K562 (cell line): Measurements from ENCODE around the gene APOM. TPM values are rescaled to one million over a fixed set of nuclear protein-coding genes. Genes with fewer than 3 reads are reported as not detected.

Experiments
- CEBPZ ChIP-seq: fragments of 150-350 bp; IDR thresholded peaks from 2 replicates; pipeline ENCODE4 v1.6.1; 2014; ENCODE audit warnings: low read depth, mild to moderate bottlenecking, low read length, borderline replicate concordance
- HDAC3 ChIP-seq: fragments of 450-650 bp; IDR thresholded peaks from 2 replicates; pipeline ENCODE4 v1.6.1; 2018; ENCODE audit warnings: borderline replicate concordance, mild to moderate bottlenecking, moderate library complexity; ENCODE audit not compliant: partially characterized antibody
- HDAC8 ChIP-seq: fragments of 450-650 bp; IDR thresholded peaks from 2 replicates; pipeline ENCODE4 v1.6.1; 2016; ENCODE audit warnings: mild to moderate bottlenecking, missing genetic modification characterization, moderate library complexity, missing compliant biosample characterization
- HSF4 ChIP-seq: fragments of 250-450 bp; sonication (Bioruptor Pico); IDR thresholded peaks from 2 replicates; pipeline ENCODE4 v2.1.2; 2022; ENCODE audit warnings: mild to moderate bottlenecking, moderate library complexity, borderline replicate concordance
- JUN ChIP-seq, 2 experiments: sonication (generic) in 1 of 2; formaldehyde crosslinking in 1 of 2; IDR thresholded peaks; 2 replicates each; pipeline versions ENCODE4 v1.6.1 to v1.8.0; 2012 to 2022; ENCODE audit warnings: borderline replicate concordance in 2 of 2, mild to moderate bottlenecking in 2 of 2, improper control_type of control experiment in 1 of 2, low read depth in 1 of 2, low read length in 1 of 2, missing genetic modification reagents in 1 of 2
- MCM2 ChIP-seq: fragments of 450-650 bp; IDR thresholded peaks from 2 replicates; pipeline ENCODE4 v1.6.1; 2017; ENCODE audit warnings: low read depth, mild to moderate bottlenecking
- MEF2A ChIP-seq: IDR thresholded peaks from 2 replicates; pipeline ENCODE4 v1.6.1; 2011; ENCODE audit warnings: low read depth, mild to moderate bottlenecking, low read length, moderate library complexity; ENCODE audit not compliant: control insufficient read depth
- POLR3A ChIP-seq: IDR thresholded peaks from 2 replicates; pipeline ENCODE4 v1.6.1; 2011; ENCODE audit warnings: borderline replicate concordance, mild to moderate bottlenecking, moderate library complexity; ENCODE audit not compliant: insufficient read length, insufficient read depth; ENCODE audit errors: extremely low read depth
- SLC30A9 ChIP-seq: fragments of 250-450 bp; sonication (Bioruptor Pico); IDR thresholded peaks from 2 replicates; pipeline ENCODE4 v1.8.0; 2022; ENCODE audit warnings: mild to moderate bottlenecking, moderate library complexity
- TFE3 ChIP-seq: fragments of 450-650 bp; formaldehyde crosslinking; IDR thresholded peaks from 2 replicates; pipeline ENCODE4 v1.4.0; 2020; ENCODE audit warnings: mild to moderate bottlenecking, mixed read lengths
- ZC3H4 ChIP-seq: sonication (generic); formaldehyde crosslinking; IDR thresholded peaks from 2 replicates; pipeline ENCODE4 v1.9.0; 2021; ENCODE audit warnings: missing genetic modification reagents, borderline replicate concordance
- ZNF140 ChIP-seq: fragments of 250-450 bp; sonication (Bioruptor Pico); IDR thresholded peaks from 2 replicates; pipeline ENCODE4 v1.8.0; 2021; ENCODE audit warnings: moderate library complexity, mild to moderate bottlenecking, inconsistent platforms
- polyA plus RNA-seq, 8 experiments: library from polyadenylated mRNA; depleted of rRNA in 4 of 8; stranded (reverse) in 5 of 8; unstranded in 3 of 8; fragments of >200 nt; fragmentation: Nextera tagmentation in 2 of 8; fragmentation: Illumina TruSeq in 1 of 8; extraction: Ambion mirVana in 2 of 8; extraction: Trizol in 1 of 8; gene quantifications; 2 replicates each; pipeline versions ENCODE4 v1.2.1 to v1.2.3, GENCODE V29; 2011 to 2014; ENCODE audit warnings: inconsistent platforms in 1 of 8, missing spikeins in 1 of 8
- total RNA-seq, 7 experiments: library from RNA; depleted of rRNA in 6 of 7; stranded (reverse); fragments of >200 nt in 6 of 7; fragmentation: Illumina TruSeq in 2 of 7; extraction: Trizol in 2 of 7; gene quantifications; 2 replicates each; pipeline versions ENCODE4 v1.2.1 to v1.2.3, GENCODE V29; 2011 to 2021; ENCODE audit warnings: low replicate concordance in 1 of 7
- TF ChIP-seq, protein P1 (sequence below): sonication (generic); formaldehyde crosslinking; IDR thresholded peaks from 2 replicates; pipeline ENCODE4 v1.8.0; 2023; ENCODE audit warnings: missing genetic modification reagents, mild to moderate bottlenecking, borderline replicate concordance
- TF ChIP-seq, protein P2 (sequence below): fragments of 450-650 bp; conservative IDR thresholded peaks from 2 replicates; pipeline ENCODE4 v1.6.1; 2016; ENCODE audit warnings: missing genetic modification characterization, low read depth, mild to moderate bottlenecking, control low read depth, missing compliant biosample characterization

Gene APOM
- total and polyA plus RNA-seq, 9 of the 15 experiments (the other 6 are each of a cell fraction or from before 2014, with no cell fraction given), result 5.7 to 24.3 (median 10.4) TPM

- TF ChIP-seq, protein P1, sequence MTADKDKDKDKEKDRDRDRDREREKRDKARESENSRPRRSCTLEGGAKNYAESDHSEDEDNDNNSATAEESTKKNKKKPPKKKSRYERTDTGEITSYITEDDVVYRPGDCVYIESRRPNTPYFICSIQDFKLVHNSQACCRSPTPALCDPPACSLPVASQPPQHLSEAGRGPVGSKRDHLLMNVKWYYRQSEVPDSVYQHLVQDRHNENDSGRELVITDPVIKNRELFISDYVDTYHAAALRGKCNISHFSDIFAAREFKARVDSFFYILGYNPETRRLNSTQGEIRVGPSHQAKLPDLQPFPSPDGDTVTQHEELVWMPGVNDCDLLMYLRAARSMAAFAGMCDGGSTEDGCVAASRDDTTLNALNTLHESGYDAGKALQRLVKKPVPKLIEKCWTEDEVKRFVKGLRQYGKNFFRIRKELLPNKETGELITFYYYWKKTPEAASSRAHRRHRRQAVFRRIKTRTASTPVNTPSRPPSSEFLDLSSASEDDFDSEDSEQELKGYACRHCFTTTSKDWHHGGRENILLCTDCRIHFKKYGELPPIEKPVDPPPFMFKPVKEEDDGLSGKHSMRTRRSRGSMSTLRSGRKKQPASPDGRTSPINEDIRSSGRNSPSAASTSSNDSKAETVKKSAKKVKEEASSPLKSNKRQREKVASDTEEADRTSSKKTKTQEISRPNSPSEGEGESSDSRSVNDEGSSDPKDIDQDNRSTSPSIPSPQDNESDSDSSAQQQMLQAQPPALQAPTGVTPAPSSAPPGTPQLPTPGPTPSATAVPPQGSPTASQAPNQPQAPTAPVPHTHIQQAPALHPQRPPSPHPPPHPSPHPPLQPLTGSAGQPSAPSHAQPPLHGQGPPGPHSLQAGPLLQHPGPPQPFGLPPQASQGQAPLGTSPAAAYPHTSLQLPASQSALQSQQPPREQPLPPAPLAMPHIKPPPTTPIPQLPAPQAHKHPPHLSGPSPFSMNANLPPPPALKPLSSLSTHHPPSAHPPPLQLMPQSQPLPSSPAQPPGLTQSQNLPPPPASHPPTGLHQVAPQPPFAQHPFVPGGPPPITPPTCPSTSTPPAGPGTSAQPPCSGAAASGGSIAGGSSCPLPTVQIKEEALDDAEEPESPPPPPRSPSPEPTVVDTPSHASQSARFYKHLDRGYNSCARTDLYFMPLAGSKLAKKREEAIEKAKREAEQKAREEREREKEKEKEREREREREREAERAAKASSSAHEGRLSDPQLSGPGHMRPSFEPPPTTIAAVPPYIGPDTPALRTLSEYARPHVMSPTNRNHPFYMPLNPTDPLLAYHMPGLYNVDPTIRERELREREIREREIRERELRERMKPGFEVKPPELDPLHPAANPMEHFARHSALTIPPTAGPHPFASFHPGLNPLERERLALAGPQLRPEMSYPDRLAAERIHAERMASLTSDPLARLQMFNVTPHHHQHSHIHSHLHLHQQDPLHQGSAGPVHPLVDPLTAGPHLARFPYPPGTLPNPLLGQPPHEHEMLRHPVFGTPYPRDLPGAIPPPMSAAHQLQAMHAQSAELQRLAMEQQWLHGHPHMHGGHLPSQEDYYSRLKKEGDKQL (CRISPR knock-in tag), result no peak
- TF ChIP-seq CEBPZ (no peak), HSF4 (CRISPR knock-in tag) (no peak), HDAC3 (no peak), MEF2A (no peak), ZC3H4 (no peak), JUN (IDR thresholded peaks at IDR 0.05; ENCODE audit: borderline replicate concordance, low read depth, low read length) (no peak), JUN (CRISPR knock-in tag; IDR thresholded peaks at IDR 0.05; ENCODE audit: borderline replicate concordance) (no peak), POLR3A (no peak), TFE3 (CRISPR knock-in tag) (no peak), HDAC8 (tag) (no peak), MCM2 (no peak), ZNF140 (no peak), SLC30A9 (CRISPR knock-in tag) (no peak)
- TF ChIP-seq, protein P2, sequence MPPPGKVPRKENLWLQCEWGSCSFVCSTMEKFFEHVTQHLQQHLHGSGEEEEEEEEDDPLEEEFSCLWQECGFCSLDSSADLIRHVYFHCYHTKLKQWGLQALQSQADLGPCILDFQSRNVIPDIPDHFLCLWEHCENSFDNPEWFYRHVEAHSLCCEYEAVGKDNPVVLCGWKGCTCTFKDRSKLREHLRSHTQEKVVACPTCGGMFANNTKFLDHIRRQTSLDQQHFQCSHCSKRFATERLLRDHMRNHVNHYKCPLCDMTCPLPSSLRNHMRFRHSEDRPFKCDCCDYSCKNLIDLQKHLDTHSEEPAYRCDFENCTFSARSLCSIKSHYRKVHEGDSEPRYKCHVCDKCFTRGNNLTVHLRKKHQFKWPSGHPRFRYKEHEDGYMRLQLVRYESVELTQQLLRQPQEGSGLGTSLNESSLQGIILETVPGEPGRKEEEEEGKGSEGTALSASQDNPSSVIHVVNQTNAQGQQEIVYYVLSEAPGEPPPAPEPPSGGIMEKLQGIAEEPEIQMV (tag), result no peak
Measured at GRCh38 chr6:31658158-31658688, 2.5 kb downstream of the APOM start (continued).
